ENCODE data around the gene C5.

Gene C5

GRCh38 chr9:120909904-120910303 is 140.2 kb downstream of the C5 start:
- DNase-seq (ENCODE audit: low read depth): no peak

GRCh38 chr9:120905315-120906164 is 144.5 kb downstream of the C5 start:
- no peak for DNase-seq (ENCODE audit: low read depth)

- no peak for DNase-seq (ENCODE audit: low read depth)
These were observed 145.1 kb downstream of the C5 start for GRCh38 chr9:120904978-120905301.

GRCh38 chr9:120904061-120904977 is 145.8 kb downstream of the C5 start:
- no peak for DNase-seq (ENCODE audit: low read depth)

GRCh38 chr9:120902569-120903535 is 147.2 kb downstream of the C5 start:
- DNase-seq (ENCODE audit: low read depth): no peak
